SU-DHL-6 (cell line): Measurements from ENCODE around the gene SPATA2.

Source experiments
- EZH2phosphoT487 ChIP-seq: fragments of 200-600 bp; sonication (generic), shearing (Covaris generic); conservative IDR thresholded peaks from 2 replicates; pipeline ENCODE4 v1.6.1; 2018; ENCODE audit warnings: mild to moderate bottlenecking, antibody characterized with exemption, low read length, moderate library complexity, mixed read lengths
- TF ChIP-seq, protein P1 (sequence below): fragments of 200-600 bp; sonication (generic); IDR thresholded peaks from one replicate; pipeline ENCODE4 v1.5.1; 2017; ENCODE audit warnings: antibody characterized with exemption, mild to moderate bottlenecking, low read length, moderate library complexity; ENCODE audit not compliant: insufficient read depth, poor library complexity, severe bottlenecking

DNA sequence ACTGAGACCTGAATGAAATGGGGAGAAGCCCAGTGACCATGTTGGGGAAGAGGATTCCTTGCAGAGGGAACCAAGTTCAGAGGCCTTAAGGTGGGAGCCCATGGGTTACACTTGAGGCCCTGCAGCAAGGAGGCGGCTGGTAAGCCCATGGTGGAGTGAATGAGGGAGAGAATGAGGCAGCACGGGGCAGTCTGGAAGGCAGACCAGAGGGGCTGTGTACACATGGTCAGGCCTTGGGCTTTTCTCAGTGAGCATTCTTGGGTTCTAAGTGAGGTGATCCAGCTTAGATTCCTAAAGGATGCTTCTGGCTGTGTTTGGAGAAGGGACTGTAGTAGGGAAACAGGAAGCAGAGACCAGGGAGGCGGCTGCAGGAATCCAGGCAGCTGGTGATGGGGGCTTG is 39.8 kb upstream of the SPATA2 start:
- TF ChIP-seq, protein P1, sequence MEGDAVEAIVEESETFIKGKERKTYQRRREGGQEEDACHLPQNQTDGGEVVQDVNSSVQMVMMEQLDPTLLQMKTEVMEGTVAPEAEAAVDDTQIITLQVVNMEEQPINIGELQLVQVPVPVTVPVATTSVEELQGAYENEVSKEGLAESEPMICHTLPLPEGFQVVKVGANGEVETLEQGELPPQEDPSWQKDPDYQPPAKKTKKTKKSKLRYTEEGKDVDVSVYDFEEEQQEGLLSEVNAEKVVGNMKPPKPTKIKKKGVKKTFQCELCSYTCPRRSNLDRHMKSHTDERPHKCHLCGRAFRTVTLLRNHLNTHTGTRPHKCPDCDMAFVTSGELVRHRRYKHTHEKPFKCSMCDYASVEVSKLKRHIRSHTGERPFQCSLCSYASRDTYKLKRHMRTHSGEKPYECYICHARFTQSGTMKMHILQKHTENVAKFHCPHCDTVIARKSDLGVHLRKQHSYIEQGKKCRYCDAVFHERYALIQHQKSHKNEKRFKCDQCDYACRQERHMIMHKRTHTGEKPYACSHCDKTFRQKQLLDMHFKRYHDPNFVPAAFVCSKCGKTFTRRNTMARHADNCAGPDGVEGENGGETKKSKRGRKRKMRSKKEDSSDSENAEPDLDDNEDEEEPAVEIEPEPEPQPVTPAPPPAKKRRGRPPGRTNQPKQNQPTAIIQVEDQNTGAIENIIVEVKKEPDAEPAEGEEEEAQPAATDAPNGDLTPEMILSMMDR: no peak
- TF ChIP-seq EZH2phosphoT487: no peak
